Measurements from ENCODE around the gene PRKCA.

PRKCA gene

GRCh38 chr17:66326476-66327047, 24.1 kb downstream of the PRKCA start:
- no peaks in the 10 kb centered on the region for H3K4me1 ChIP-seq (ENCODE audit: insufficient read depth, insufficient read length)
- DNase-seq (ENCODE audit: low read depth, low spot score) = no peak
- H3K27me3 ChIP-seq (ENCODE audit: insufficient read depth, insufficient read length) = no peaks in the 10 kb centered on the region
- no peak overlapping the region for H3K9ac ChIP-seq (ENCODE audit: insufficient read length, low read depth)
- TF ChIP-seq SUZ12 (IDR thresholded peaks at IDR 0.05; ENCODE audit: extremely low read depth, insufficient read depth, insufficient read length) (no peak), YY1 (IDR thresholded peaks at IDR 0.05; ENCODE audit: insufficient read depth, insufficient read length) (no peak), ZNF274 (IDR thresholded peaks at IDR 0.05; ENCODE audit: low read depth, low read length) (no peak)
- peaks cover 12% of the 10 kb centered on the region for H3K9me3 ChIP-seq (ENCODE audit: insufficient read depth, low read length)
- no peak overlapping the region for H3K4me3 ChIP-seq (ENCODE audit: insufficient read length, low read depth)
- H3K36me3 ChIP-seq (ENCODE audit: insufficient read depth, insufficient read length, low read length) = no peaks in the 10 kb centered on the region

- no peak for TF ChIP-seq ZNF274 (IDR thresholded peaks at IDR 0.05; ENCODE audit: low read depth, low read length)
- TF ChIP-seq SUZ12 (IDR thresholded peaks at IDR 0.05; ENCODE audit: extremely low read depth, insufficient read depth, insufficient read length) = no peak
- no peak for TF ChIP-seq YY1 (IDR thresholded peaks at IDR 0.05; ENCODE audit: insufficient read depth, insufficient read length)
- no peak for DNase-seq (ENCODE audit: low read depth, low spot score)
- no peaks in the 10 kb centered on the region for H3K9me3 ChIP-seq (ENCODE audit: insufficient read depth, low read length)
- no peak overlapping the region for H3K9ac ChIP-seq (ENCODE audit: insufficient read length, low read depth)
- no peaks in the 10 kb centered on the region for H3K4me1 ChIP-seq (ENCODE audit: insufficient read depth, insufficient read length)
- no peaks in the 10 kb centered on the region for H3K36me3 ChIP-seq (ENCODE audit: insufficient read depth, insufficient read length, low read length)
- H3K27me3 ChIP-seq (ENCODE audit: insufficient read depth, insufficient read length) = no peaks in the 10 kb centered on the region
- H3K4me3 ChIP-seq (ENCODE audit: insufficient read length, low read depth) = no peak overlapping the region
These were observed 28.2 kb downstream of the PRKCA start for GRCh38 chr17:66330646-66331037.

- Histone ChIP-seq H3K27me3 (ENCODE audit: insufficient read depth, insufficient read length) (no peaks in the 10 kb centered on the region), H3K4me1 (ENCODE audit: insufficient read depth, insufficient read length) (no peaks in the 10 kb centered on the region), H3K9me3 (ENCODE audit: insufficient read depth, low read length) (no peaks in the 10 kb centered on the region), H3K9ac (ENCODE audit: insufficient read length, low read depth) (no peak overlapping the region), H3K4me3 (ENCODE audit: insufficient read length, low read depth) (no peak overlapping the region), H3K36me3 (ENCODE audit: insufficient read depth, insufficient read length, low read length) (no peaks in the 10 kb centered on the region)
- DNase-seq (ENCODE audit: low read depth, low spot score) = no peak
- TF ChIP-seq ZNF274 (IDR thresholded peaks at IDR 0.05; ENCODE audit: low read depth, low read length) (no peak), YY1 (IDR thresholded peaks at IDR 0.05; ENCODE audit: insufficient read depth, insufficient read length) (no peak), SUZ12 (IDR thresholded peaks at IDR 0.05; ENCODE audit: extremely low read depth, insufficient read depth, insufficient read length) (no peak)
These were observed 28.8 kb downstream of the PRKCA start for GRCh38 chr17:66331038-66331816.

GRCh38 chr17:66335797-66336196, 33.4 kb downstream of the PRKCA start:
- H3K36me3 ChIP-seq (ENCODE audit: insufficient read depth, insufficient read length, low read length) = no peaks in the 10 kb centered on the region
- H3K4me1 ChIP-seq (ENCODE audit: insufficient read depth, insufficient read length) = no peaks in the 10 kb centered on the region
- TF ChIP-seq SUZ12 (IDR thresholded peaks at IDR 0.05; ENCODE audit: extremely low read depth, insufficient read depth, insufficient read length) (no peak), ZNF274 (IDR thresholded peaks at IDR 0.05; ENCODE audit: low read depth, low read length) (no peak), YY1 (IDR thresholded peaks at IDR 0.05; ENCODE audit: insufficient read depth, insufficient read length) (no peak)
- no peak overlapping the region for H3K9ac ChIP-seq (ENCODE audit: insufficient read length, low read depth)
- DNase-seq (ENCODE audit: low read depth, low spot score) = no peak
- no peaks in the 10 kb centered on the region for H3K9me3 ChIP-seq (ENCODE audit: insufficient read depth, low read length)
- no peaks in the 10 kb centered on the region for H3K27me3 ChIP-seq (ENCODE audit: insufficient read depth, insufficient read length)
- no peak overlapping the region for H3K4me3 ChIP-seq (ENCODE audit: insufficient read length, low read depth)

- H3K9ac ChIP-seq (ENCODE audit: insufficient read length, low read depth) = no peak overlapping the region
- no peaks in the 10 kb centered on the region for H3K9me3 ChIP-seq (ENCODE audit: insufficient read depth, low read length)
- DNase-seq (ENCODE audit: low read depth, low spot score) = no peak
- H3K36me3 ChIP-seq (ENCODE audit: insufficient read depth, insufficient read length, low read length) = no peaks in the 10 kb centered on the region
- no peaks in the 10 kb centered on the region for H3K27me3 ChIP-seq (ENCODE audit: insufficient read depth, insufficient read length)
- no peak for TF ChIP-seq YY1 (IDR thresholded peaks at IDR 0.05; ENCODE audit: insufficient read depth, insufficient read length)
- TF ChIP-seq ZNF274 (IDR thresholded peaks at IDR 0.05; ENCODE audit: low read depth, low read length) = no peak
- no peak for TF ChIP-seq SUZ12 (IDR thresholded peaks at IDR 0.05; ENCODE audit: extremely low read depth, insufficient read depth, insufficient read length)
- no peaks in the 10 kb centered on the region for H3K4me1 ChIP-seq (ENCODE audit: insufficient read depth, insufficient read length)
- no peak overlapping the region for H3K4me3 ChIP-seq (ENCODE audit: insufficient read length, low read depth)
These were observed 34.9 kb downstream of the PRKCA start for GRCh38 chr17:66337268-66337667.

- Histone ChIP-seq H3K4me1 (ENCODE audit: insufficient read depth, insufficient read length) (no peaks in the 10 kb centered on the region), H3K9ac (ENCODE audit: insufficient read length, low read depth) (no peak overlapping the region), H3K36me3 (ENCODE audit: insufficient read depth, insufficient read length, low read length) (no peaks in the 10 kb centered on the region), H3K4me3 (ENCODE audit: insufficient read length, low read depth) (no peak overlapping the region), H3K9me3 (ENCODE audit: insufficient read depth, low read length) (no peaks in the 10 kb centered on the region), H3K27me3 (ENCODE audit: insufficient read depth, insufficient read length) (no peaks in the 10 kb centered on the region)
- no peak for DNase-seq (ENCODE audit: low read depth, low spot score)
- no peak for TF ChIP-seq YY1 (IDR thresholded peaks at IDR 0.05; ENCODE audit: insufficient read depth, insufficient read length)
- no peak for TF ChIP-seq ZNF274 (IDR thresholded peaks at IDR 0.05; ENCODE audit: low read depth, low read length)
- TF ChIP-seq SUZ12 (IDR thresholded peaks at IDR 0.05; ENCODE audit: extremely low read depth, insufficient read depth, insufficient read length) = no peak
These were observed 35.6 kb downstream of the PRKCA start for GRCh38 chr17:66337866-66338485.

- DNase-seq (ENCODE audit: low read depth, low spot score) = no peak
- no peaks in the 10 kb centered on the region for H3K27me3 ChIP-seq (ENCODE audit: insufficient read depth, insufficient read length)
- H3K4me3 ChIP-seq (ENCODE audit: insufficient read length, low read depth) = no peak overlapping the region
- no peak overlapping the region for H3K9ac ChIP-seq (ENCODE audit: insufficient read length, low read depth)
- no peaks in the 10 kb centered on the region for H3K9me3 ChIP-seq (ENCODE audit: insufficient read depth, low read length)
- H3K4me1 ChIP-seq (ENCODE audit: insufficient read depth, insufficient read length) = no peaks in the 10 kb centered on the region
- TF ChIP-seq ZNF274 (IDR thresholded peaks at IDR 0.05; ENCODE audit: low read depth, low read length) = no peak
- TF ChIP-seq YY1 (IDR thresholded peaks at IDR 0.05; ENCODE audit: insufficient read depth, insufficient read length) = no peak
- no peaks in the 10 kb centered on the region for H3K36me3 ChIP-seq (ENCODE audit: insufficient read depth, insufficient read length, low read length)
These were observed 36.5 kb downstream of the PRKCA start for GRCh38 chr17:66338937-66339336.

All from NT2/D1 (cell line).